Measurements from ENCODE around the gene DACT2.
"Not testable (repeated sequence)": the region's sequence is repeated elsewhere in the genome, so short reads cannot be mapped to it uniquely, and the experiment has no call there.

DACT2 gene

DNA sequence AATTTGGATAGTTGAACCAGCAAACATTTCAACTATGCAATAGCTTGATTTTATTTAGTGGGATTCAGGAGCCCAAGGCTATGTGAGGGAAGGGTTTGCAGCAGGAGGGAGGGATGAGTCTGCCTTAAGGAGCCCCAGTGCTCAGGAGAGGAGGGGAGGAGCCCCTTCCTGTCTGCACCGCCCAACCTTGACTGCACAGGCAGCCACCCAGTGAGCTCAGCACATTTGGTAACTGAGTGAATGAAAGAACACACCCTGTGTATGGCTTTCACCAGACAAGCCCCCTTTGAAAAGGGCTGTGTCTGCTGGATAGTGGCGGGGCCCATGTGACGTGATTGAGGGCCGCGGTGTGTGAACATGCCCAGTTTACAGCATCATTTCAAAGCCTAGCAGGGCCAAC lies 17.0 kb downstream of the DACT2 start:
- no peak for DNase-seq (ENCODE audit: low read depth in 2 of 2)

DNA sequence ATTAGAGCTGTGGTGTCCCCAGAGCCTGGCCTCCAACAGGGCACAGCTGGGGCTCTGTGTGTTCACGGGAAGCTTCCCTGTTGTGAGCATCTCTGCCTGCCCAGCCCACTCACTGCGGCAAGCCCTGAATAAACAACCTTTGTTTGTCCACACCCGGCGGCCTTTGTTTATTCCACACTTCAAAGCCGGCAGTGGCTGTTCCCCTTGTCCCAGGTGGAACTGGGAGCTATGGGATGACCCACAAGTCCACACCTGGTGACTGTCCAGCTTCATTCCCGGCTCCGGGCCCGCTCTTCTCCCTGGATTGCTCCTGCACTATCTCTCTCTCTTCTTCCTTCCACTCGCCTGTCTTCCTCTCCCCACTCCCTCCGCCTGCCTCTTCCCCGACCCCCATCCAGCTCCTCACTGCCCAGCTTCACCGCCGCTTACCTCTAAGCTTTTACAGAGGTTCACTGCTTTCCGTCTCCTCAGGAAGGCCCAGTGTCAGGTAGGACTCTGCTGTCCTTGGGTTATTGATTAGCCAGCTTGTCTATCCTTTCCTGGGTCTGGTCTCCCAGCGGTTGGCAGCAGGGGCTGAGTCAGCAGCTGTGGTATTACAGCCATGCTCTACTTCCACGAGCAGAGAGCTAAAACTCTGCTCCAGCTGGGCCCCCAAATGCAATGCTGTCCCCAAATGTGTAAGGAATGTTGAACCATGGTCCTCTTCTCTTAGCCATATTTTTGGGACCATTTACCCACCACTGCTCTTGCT lies 17.8 kb downstream of the DACT2 start:
- no peak for DNase-seq (ENCODE audit: low read depth in 2 of 2)

DNA sequence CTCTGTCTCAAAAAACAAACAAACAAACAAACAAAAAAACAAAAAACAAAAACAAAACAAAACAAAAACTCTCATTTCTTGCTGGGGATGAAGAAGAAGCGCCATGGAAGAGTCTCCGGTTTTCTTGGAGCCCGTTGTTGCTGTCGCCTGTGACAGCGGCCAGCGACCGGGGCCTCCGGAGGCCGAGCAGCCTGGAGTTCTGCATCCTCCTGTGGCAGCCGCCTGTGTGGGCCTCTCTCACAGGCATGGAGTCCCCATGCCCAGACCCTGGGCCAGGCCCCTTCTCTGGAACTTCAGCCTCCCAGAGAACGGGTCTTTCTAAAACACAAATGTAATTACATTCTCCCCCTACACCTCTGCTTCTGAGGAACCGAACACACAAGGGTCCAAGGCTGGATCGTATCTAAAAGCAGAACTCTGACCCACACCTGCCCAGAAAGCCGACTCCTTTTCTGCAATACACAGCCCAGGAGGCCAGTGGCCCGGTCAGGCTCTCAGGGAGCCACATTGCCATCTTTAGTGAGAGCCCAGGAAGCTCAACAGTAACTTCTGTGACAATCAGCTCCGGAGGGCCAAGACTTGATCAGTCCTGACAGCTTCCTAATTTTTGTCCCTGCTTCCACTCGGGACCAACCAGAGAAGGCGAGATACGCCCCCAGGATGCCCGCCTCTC lies 18.5 kb downstream of the DACT2 start:
- DNase-seq (ENCODE audit: low read depth in 2 of 2): no peak

DNA sequence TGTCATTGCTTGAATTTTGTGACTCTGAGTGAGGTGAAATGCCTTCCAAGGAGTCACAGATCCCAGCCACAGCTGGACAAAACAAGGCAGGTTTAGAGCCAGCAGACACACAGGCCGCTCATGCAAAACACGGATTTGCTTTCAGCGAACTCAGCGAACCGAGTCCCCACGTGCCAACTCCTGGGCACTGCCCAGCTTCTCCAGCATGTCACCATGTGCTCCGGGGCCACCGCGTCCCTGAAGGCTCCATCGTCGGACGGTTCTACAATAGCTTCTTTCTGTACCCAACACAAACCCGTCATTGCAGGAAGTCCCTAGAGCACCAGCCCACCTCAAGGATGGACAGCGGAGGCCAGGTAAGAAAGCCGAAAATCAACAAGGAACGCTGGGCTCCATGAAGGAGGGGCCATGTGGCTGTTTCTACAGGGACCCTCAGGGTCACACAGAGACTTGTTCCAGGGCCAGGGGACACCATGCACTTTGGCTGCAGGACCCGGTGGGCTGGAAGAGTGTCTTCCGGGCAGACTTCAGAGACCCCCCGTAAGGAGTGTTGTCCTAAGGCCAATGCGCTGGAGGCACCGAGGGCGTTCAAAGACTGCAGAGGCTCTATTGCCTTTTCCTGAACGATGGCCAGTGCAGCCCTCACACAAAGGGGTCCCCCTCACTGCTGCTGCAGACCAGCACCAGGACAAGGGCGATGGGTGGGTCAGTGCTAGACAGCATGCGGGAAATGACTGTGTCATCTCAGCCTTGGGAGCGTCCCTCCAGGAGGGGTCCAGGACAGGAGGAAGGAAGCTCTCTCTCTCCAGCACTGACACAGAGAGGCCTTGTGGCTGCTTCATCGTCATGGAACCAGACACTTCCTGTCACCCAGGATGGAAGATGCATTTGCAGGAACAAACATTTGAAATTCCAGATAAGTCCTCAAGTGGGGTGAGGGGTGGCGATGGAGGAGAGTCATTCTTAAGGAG lies 19.8 kb downstream of the DACT2 start:
- no peak for DNase-seq (ENCODE audit: low read depth in 2 of 2)

DNA sequence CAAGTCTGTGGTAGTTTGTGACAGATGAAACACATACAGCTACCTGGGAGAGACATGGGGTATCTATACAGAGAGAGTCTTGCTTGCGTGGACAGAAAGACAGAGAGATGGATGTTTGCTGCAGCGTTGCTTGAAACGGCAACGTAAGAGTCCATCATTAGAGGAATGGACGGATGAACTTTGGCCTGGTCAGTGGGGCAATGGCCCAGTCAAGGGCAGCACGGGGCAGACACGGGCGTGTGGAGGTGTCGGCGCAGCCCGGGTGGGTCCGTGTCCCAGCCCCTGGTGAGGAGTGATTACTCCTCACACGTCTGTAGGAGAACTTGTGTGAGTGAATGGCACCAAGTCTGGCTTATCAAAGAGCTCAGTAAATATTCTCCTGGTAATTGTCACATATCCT lies 21.9 kb downstream of the DACT2 start:
- DNase-seq (ENCODE audit: low read depth in 2 of 2): no peak

DNA sequence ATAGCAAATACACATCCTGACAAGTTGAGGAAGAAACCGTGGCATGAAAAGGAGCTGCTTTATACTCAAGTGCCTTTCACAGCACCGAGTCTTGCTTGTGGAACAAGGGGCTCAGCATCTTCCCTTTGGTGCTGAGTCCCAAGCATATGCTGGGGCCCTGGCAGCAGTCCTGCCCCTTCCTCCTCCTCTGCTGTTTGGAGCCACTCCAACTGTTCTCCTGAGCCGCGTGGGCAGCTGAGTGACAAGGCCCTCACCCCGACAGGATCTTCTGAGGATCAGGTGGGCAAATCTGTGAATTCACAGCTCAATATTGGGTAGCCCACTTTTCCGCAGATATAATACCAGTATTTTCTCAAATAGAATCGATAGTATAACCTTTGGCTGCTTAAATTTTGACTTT lies 24.7 kb downstream of the DACT2 start:
- no peak for DNase-seq (ENCODE audit: low read depth in 2 of 2)

DNA sequence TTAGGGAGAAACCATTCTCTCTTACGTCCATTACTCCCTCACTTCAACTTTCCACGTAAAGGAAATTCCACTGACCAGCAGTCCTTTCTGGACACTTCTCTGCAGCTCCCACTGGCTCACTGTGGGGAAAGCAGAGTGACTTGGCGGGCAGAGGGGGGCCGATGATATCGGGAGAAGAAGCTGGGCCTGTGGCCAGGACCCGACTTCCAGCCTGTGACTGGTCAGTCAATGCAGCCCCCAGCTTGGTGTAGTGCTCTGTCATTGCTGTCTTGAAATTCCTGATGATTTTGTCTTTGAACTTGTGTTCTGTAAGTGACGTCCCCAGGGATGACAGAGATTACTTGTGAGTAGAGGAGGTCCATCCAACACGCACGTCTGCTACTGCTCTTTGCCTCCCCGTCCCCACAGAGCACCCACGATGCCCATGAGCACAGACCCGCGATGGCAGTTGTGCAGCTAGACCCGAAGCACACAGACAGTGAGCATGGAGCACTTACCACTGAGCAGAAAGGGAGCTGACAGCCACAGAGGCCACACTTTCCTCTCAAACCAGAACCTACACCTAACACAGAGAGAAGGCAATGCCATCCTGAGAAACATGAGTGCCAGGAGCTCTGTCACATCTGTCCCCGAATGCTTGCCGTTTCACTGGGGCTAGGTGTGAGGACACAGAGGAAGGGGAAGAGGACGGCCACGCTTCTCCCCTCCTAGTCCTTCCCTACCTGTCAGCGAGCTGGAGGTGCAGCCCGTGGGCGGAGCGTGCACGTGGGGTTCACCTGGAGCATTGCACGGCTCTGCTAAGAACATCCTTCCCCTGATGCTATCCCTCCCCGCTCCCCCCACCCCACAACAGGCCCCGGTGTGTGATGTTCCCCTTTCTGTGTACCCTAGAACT lies 25.7 kb downstream of the DACT2 start:
- DNase-seq (ENCODE audit: low read depth in 2 of 2): no peak

DNA sequence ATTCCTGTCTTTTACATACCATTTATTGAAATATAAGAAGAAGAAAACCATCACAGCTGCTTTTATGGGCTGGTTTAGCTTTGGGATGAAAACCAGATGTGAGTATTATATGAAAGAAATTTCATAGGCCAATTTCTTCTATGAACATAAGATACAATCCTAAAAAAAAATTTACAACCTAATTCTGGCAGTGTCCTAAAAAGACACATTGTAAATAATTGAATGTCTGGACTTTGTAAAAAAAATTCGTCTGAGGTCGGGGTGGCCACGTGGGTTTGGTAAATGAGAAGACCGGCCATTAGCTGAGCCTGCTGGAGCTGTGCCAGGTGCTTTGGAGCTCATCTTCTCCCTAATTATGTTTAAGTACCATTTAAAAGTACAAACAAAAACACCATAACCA lies 26.8 kb downstream of the DACT2 start:
- no peak for DNase-seq (ENCODE audit: low read depth in 2 of 2)

DNA sequence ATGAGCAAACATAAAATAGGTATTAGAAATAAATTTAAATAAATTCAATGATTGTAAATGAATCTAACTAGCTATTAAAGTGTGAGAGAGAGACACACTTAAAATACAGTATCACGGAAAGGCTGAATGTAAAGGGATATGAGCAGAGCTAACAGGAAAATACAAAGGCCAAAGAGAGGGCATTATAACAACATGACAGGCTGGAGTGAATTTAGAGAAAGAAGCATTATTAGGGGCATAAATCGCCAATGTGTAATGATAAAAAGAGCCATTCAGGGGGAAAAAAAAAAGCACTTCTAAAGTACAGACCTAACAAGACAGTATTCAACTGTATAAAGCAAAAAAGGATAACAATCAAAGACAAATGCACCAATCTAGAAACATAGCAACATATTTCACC lies 28.1 kb downstream of the DACT2 start:
- no peak for DNase-seq (ENCODE audit: low read depth in 2 of 2)

DNA sequence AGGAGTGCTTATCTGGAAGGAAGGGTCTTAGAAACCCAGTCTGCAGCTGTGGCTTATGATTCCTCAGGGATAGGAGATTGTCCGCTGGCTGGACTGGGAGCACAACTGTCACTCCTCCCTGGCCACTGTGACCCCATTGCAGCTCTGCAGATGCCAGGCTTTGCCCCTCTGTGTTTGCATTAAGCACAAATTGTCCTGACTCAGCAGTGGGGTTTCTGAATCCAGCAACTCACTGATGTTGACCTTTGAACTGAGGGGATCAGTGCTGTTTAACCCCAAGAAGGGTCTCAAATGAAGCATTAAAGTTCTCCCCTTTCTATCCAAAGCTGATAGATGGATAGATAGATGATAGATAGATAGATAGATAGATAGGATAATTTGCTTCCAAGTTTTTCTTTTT lies 29.5 kb downstream of the DACT2 start:
- DNase-seq (ENCODE audit: low read depth in 2 of 2): no peak

DNA sequence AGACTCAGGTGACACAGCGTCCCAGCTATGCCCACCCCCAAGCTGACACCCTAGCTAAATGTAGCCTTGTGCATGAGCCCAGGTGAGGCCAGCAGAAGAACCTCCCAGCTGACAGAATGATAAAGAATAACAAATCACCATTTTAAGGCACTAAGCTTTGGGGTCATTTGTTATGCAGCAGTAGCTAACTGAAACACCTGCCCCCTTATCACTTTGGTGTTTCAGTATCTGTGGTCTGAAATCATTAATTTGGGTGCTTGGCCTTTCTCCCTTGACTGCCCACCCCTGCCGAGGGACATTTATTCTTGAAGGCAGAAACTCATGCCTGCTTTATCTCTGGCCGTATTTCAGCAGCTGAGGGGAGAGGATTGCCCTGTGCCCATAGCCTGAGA lies 30.0 kb downstream of the DACT2 start:
- no peak for DNase-seq (ENCODE audit: low read depth in 2 of 2)

DNA sequence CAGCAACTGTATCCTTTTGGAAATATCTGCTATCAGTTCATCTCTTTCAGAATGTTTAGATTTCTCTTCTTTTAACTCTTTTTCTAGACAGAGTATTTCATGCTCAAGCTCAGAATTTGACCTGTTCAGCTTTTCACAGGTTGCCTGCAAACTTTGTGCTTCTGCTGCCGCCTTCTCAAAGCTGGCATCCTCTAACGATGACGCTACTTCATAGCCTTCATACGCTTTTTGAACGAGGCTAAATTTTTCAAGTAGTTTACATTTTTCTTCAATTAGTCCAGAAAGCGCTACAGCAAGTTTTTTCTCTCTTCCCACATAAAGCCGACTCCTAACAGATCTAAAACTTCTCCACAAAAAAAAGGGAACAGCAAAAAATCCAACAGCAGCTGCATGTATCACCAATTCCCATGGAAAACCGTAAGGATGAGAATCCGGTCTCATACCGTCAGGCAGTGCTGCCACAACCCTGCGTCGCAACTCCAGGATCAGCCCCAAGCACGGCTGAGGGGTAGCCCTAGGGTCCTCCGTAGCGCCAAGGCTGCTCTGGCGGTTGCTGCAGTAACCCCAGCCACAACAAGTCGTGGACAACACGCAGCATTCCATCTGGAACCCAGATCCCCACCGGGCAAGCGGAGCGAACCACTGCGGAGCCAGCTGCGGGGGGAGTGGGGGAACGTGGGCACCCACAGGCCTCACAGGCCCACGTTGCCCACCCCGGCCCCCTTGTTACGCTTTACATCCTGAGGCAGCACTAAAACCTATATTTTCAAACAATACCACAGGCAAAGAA lies 30.6 kb downstream of the DACT2 start:
- DNase-seq (ENCODE audit: low read depth in 2 of 2): no peak

DNA sequence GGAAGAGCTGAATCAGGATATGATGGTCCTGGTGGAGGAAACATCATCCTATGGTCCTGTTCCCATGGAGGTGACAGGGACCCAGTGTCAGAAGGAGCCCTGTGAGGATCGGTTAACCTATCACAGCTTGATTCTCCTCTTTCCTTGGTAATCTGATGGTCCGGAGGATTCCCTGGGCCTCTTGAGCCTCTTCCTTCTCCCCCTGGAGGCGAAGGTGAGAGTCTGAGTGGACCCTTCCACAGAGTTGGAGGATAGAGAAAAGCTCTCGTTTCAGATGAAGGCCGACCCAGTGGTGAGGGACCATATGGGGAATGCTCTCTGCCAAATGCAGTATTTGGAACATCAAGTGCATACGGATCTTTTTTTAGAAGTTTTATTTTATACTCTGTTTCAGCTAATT lies 32.1 kb downstream of the DACT2 start:
- not testable (repeated sequence) for DNase-seq (ENCODE audit: low read depth in 2 of 2)

DNA sequence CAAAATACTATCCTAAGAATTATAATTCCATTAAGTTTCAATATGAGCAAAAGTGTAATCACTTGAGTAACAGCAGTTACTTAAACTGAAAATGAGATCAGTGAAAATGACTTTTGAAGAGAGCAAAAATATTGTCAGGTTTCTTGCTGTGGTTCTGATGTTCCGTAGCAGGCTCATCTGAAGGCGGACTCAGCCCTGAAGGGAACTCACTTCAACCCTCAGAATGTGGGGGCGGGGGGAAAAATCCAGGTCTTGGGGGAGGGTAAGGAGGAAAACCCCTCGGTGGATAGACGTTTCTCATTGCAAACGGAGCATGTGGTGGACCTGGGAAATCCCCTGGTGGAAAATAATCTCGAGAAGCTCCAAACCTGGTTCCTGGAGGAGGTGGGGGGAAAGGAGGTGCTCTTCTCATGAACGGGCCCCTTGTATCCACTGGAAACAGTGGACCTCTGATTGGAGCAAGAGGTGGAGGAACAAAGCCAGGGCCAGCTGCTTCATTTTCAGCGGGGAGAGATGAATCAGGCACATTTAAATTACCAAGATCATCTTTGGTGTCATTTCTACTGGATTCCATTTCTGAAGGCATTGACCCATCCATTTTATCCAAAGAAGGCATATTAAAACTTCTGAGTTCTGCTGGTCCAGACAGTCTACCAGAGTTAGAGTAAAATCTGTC lies 32.7 kb downstream of the DACT2 start:
- DNase-seq (ENCODE audit: low read depth in 2 of 2): not testable (repeated sequence)

DNA sequence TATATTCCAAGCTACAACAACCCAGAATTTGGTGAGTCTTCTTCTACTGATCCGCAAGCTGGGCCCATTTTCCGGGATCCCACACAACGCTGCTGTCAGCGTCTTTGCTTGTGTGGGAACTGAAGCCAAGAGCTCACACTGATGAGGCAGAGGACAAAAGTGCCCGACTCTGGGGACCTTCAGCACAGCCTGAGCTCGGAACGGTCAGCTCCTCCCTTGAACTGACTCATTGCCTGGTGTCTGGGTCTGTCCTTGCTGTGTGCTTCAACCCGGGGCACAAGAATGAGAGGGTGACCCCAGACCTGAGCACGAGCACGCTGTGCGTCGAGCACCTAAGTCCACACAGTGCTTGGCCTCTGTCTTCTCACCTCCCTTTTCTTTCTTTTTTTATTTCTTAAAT lies 33.5 kb downstream of the DACT2 start:
- DNase-seq (ENCODE audit: low read depth in 2 of 2): no peak

DNA sequence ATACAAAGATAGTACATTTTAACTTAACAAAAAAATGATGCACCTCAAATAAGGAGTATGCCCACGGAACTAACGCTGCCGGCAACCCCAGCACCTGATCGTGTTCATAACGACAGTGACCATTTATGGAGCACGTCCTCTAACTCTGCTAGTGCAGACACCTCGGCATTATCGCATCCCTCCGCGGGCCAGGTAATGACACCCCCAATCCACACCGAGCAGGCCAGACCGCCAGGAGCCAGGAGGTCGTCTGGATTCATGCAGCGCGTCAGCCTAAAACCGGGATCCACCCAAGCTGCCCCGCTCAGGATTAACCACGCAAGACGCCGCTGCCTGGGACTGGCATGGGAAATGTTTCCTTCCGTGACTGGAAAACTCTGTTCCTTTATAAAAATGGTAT lies 34.1 kb downstream of the DACT2 start:
- no peak for DNase-seq (ENCODE audit: low read depth in 2 of 2)

DNA sequence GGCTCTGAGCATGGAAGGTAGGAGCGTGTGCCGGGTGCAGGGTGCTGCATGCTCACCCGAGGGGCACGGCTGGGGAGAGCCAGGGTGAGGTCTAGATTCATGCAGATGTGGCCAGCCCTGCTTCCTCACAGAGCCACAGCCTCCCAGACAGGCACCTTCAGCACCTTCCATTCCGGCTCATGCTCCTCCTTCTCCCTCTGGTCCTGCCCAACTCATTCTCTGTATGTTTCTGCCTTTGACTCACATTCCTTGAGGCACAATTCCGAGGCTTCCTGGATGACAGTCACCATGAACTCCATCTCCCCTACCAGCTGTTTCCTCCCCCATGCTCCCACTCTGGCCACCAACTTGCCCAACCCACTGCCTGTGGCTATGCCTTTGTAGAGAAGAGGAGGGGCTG lies 35.4 kb downstream of the DACT2 start:
- DNase-seq (ENCODE audit: low read depth in 2 of 2): no peak

DNA sequence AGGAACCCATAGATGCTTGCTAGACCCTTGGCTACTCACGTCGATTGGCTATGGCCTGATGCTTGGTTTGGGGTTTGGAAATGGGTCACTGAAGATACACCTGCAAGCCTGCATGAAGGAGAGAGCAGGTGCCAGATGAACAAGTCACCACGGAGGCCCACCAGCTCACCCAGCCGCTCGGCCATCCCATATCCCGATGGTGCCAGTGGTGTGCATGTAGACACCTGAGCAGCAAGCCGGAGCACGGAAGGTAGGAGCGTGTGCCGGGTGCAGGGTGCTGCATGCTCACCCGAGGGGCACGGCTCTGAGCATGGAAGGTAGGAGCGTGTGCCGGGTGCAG lies 35.9 kb downstream of the DACT2 start:
- no peak for DNase-seq (ENCODE audit: low read depth in 2 of 2)

DNA sequence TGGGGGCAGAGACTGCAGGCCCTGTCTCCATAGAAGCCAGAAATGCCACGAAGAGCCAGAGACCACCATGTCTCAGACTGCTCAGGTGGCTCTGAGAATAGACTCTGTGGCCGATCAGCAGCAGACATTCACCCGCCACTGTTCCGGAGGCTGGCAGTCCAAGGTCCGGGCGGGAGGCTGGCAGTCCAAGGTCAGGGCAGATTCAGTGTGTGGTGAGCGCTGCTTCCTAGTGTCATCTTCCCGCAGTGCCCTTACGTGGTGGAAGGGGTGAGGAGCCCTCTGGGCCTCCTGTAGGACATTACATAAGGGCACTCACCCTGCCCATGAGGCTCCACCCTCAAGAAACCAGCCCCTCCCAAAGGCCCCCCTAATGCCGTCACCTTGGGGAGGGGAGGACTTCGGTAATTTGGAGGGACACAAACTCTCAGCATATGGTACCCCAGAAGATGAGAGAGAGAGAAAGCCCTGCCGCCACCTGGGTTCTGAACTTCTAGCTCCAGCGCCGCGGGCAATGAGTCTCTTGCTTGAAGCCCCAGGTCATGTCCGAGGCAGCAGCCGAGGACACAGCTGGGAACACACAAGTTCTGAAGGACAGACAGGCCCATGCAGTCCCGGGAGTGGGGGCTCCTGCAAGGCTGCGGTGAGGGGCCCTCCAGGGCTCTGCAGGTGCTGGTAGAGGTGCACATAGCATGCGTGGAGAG lies 36.4 kb downstream of the DACT2 start:
- no peak for DNase-seq (ENCODE audit: low read depth in 2 of 2)

DNA sequence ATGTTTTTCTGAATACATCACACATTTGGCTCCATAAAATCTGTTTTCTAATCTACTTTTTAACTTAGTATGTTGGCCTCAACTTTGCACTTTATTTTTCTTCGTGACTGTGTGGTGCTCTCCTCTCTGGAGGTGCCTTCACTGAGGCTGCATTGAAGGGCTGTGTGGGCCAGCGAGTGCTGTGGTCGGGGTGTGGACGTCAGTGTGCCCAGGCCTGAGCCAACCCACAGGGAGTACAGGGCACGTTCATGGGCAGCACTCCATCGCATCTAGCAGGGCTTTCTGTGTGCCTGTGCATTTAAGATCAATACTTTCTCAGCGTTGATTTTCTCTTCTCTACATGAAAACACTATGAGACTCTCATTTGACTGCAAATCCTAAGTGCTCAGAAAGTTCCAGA lies 37.8 kb downstream of the DACT2 start:
- no peak for DNase-seq (ENCODE audit: low read depth in 2 of 2)

All from stimulated activated CD8-positive, alpha-beta memory T cell treated with anti-CD3 and anti-CD28 coated beads, Interleukin-7, amount 100 ng/mL, for 1 hour (primary cell).